ENCODE results near the gene IPO13.

Gene IPO13

DNA sequence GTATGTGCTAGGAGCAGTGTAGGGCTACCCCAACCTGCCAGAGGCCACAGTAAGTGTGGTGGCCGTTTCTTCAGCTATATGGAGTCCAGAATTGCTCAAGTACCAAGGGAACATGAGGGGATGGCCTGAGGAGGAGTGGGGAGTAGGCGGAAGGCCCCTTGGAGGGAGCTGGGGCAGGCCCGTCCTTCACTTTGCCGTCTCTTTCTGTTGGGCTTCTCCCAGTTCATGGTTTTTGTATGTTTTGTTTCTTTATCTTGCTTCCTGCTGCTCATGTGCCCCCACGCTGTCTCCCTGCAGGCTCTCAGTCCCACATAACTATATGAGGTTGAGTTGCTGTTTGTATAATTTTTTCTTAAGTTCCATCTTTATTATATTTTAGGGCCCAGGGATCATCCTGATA lies 17.1 kb downstream of the IPO13 start:
- TF ChIP-seq CTCF (IDR thresholded peaks at IDR 0.05; ENCODE audit: low read depth, low read length) = no peak
- no peak overlapping the region for H3K4me3 ChIP-seq (replicated peaks in 1 of 2; ENCODE audit: low read depth in 2 of 2, low read length in 2 of 2)
- no peak for DNase-seq (ENCODE audit: low read depth in 2 of 2)

DNA sequence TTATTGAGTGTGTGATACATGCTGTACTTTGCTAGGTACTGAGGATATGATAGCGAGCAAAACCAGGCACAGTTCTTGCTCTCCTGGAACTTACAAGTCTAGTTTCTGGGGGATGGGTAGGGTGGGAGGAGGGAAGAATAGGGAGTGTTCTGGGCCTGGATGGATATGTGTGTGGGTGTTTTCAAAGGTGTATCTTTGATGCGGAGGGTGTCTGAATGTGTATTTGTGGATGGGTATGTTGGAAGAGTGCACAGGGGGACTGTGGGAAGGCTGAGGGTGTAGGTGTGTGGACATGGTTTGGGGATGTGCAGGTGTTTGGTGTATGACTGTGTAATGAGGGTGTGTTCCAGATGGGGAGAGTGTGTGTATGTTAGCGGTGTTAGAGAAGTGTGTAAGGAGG lies 18.6 kb downstream of the IPO13 start:
- no peak for TF ChIP-seq CTCF (IDR thresholded peaks at IDR 0.05; ENCODE audit: low read depth, low read length)
- no peak overlapping the region for H3K4me3 ChIP-seq (replicated peaks in 1 of 2; ENCODE audit: low read depth in 2 of 2, low read length in 2 of 2)
- no peak for DNase-seq (ENCODE audit: low read depth in 2 of 2)

- peak; percentile 39 to 49 for DNase-seq (ENCODE audit: low read depth in 2 of 2)
- no peak overlapping the region for H3K4me3 ChIP-seq (replicated peaks in 1 of 2; ENCODE audit: low read depth in 2 of 2, low read length in 2 of 2)
- no peak for TF ChIP-seq CTCF (IDR thresholded peaks at IDR 0.05; ENCODE audit: low read depth, low read length)
Observed at GRCh38 chr1:43968348-43968948, 21.7 kb downstream of the IPO13 start.

DNA sequence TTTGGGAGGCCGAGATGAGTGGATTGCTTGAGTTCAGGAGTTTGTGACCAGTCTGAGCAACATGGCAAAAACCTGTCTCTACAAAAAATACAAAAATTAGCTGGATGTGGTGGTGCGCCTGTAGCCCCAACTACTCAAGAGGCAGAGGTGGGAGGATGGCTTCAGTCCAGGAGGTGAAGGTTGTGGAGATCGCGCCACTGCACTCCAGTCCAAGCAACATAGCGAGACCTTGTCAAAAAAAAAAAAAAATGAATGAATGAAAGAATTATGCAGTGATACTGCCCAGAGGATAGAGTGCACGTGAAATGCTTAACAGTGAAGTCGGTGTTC lies 22.6 kb downstream of the IPO13 start:
- no peak for TF ChIP-seq CTCF (IDR thresholded peaks at IDR 0.05; ENCODE audit: low read depth, low read length)
- DNase-seq (ENCODE audit: low read depth in 2 of 2) = no peak
- H3K4me3 ChIP-seq (replicated peaks in 1 of 2; ENCODE audit: low read depth in 2 of 2, low read length in 2 of 2) = no peak overlapping the region

GRCh38 chr1:43969746-43970466 lies 23.2 kb downstream of the IPO13 start, which contains the start of gene DPH2:
DPH2 (plus strand) TSS chr1:43970010; CDS start chr1:43970176, 166 bp downstream.
- TF ChIP-seq CTCF (IDR thresholded peaks at IDR 0.05; ENCODE audit: low read depth, low read length) = peak; percentile 5
- H3K4me3 ChIP-seq (replicated peaks in 1 of 2; ENCODE audit: low read depth in 2 of 2, low read length in 2 of 2) = peak within 1 kb of the TSS; percentile 92 to 94
- DNase-seq (ENCODE audit: low read depth in 2 of 2) = peak; percentile 97 to 98

- DNase-seq (ENCODE audit: low read depth in 2 of 2) = no peak
- peak overlapping the region; percentile 92 to 94 for H3K4me3 ChIP-seq (replicated peaks in 1 of 2; ENCODE audit: low read depth in 2 of 2, low read length in 2 of 2)
- no peak for TF ChIP-seq CTCF (IDR thresholded peaks at IDR 0.05; ENCODE audit: low read depth, low read length)
Observed at GRCh38 chr1:43970502-43970901, 23.8 kb downstream of the IPO13 start.
